Ishikawa (cell line): ENCODE measurements around the gene MYRFL.

ENCODE experiments used
- CREB1 ChIP-seq: IDR thresholded peaks from 2 replicates; pipeline ENCODE4 v1.6.1; 2012; ENCODE audit warnings: low read depth
- EP300 ChIP-seq: IDR thresholded peaks from 2 replicates; pipeline ENCODE4 v1.6.1; 2012; ENCODE audit warnings: borderline replicate concordance
- FOXM1 ChIP-seq: IDR thresholded peaks from 2 replicates; pipeline ENCODE4 v1.6.1; 2012; ENCODE audit warnings: low read depth, borderline replicate concordance
- MAX ChIP-seq: IDR thresholded peaks from 2 replicates; pipeline ENCODE4 v1.6.1; 2012
- RAD21 ChIP-seq: IDR thresholded peaks from 2 replicates; pipeline ENCODE4 v1.6.1; 2012; ENCODE audit warnings: low read depth
- REST ChIP-seq: IDR thresholded peaks from 2 replicates; pipeline ENCODE4 v1.6.1; 2012; ENCODE audit warnings: low read depth, mild to moderate bottlenecking
- TAF1 ChIP-seq: IDR thresholded peaks from 2 replicates; pipeline ENCODE4 v1.6.1; 2012; ENCODE audit warnings: low read depth, mild to moderate bottlenecking
- TEAD4 ChIP-seq: IDR thresholded peaks from 2 replicates; pipeline ENCODE4 v1.6.1; 2012

DNA sequence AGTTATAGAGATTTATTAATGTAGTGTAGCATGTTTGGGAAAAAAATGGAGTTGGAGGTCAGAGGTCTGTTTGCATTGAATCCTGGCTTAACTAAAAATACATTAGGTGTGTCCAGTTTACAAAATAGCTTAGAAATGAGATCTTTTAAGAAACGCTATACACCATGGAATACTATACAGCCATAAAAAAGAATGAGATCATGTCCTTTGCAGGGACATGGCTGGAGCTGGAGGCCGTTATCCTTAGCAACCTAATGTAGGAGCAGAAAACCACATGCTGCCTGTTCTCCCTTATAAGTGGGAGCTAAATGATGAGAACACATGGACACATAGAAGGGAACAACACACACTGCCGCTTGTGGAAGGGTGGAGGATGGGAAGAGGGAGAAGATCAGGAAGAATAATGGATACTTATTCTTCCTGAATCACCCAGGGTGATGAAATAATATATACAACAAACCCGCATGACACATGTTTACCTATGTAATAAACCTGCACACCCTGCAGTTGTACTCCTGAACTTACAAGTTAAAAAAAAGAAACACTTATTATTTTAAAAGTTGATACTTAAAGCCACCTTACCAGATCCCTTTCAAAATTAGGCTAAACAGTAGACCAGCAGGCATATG, 14.0 kb upstream of the MYRFL start:
- TF ChIP-seq REST (no peak), TAF1 (no peak), TEAD4 (no peak), MAX (no peak), FOXM1 (no peak), CREB1 (no peak), EP300 (no peak), RAD21 (no peak)
